Activated T-cell treated with anti-CD3 and anti-CD28 coated beads, Interleukin-2, amount 50 U/mL, for 4 hours (primary cell): ENCODE data around the gene KMT5C. TPM values are rescaled to one million over a fixed set of nuclear protein-coding genes. Genes with fewer than 3 reads are reported as not detected.
A peak's percentile ranks its signal among the peaks of the same experiment; 100 is the strongest.

Source experiments
- ATAC-seq, 2 donors: fragments of 200-7000 bp; cut with Tn5 transposase; one replicate each; pipeline ENCODE4 v1.10.0; 2021
- DNase-seq: peaks from one replicate; pipeline ENCODE4 v3.0.0-alpha.2; 2020
- H3K27me3 Mint-ChIP-seq: one replicate; pipeline ENCODE4 v1.8.0; 2021; ENCODE audit warnings: low read depth, mixed read lengths
- H3K36me3 Mint-ChIP-seq: one replicate; pipeline ENCODE4 v1.8.0; 2022; ENCODE audit warnings: mixed read lengths; ENCODE audit not compliant: insufficient read depth
- H3K4me1 Mint-ChIP-seq: one replicate; pipeline ENCODE4 v1.8.0; 2021; ENCODE audit warnings: low read depth, mixed read lengths
- H3K4me3 Mint-ChIP-seq: one replicate; pipeline ENCODE4 v1.8.0; 2021; ENCODE audit warnings: mild to moderate bottlenecking, moderate library complexity, mixed read lengths
- H3K9me3 Mint-ChIP-seq: one replicate; pipeline ENCODE4 v1.8.0; 2021; ENCODE audit warnings: mixed read lengths
- total RNA-seq, 3 donors: library from RNA; stranded (reverse); gene quantifications; one replicate each; pipeline ENCODE4 v1.2.1, GENCODE V29; 2021

KMT5C gene
- total RNA-seq, 3 donors from 2014 or later, result 8.1 to 9.2 (median 8.6) TPM

DNA sequence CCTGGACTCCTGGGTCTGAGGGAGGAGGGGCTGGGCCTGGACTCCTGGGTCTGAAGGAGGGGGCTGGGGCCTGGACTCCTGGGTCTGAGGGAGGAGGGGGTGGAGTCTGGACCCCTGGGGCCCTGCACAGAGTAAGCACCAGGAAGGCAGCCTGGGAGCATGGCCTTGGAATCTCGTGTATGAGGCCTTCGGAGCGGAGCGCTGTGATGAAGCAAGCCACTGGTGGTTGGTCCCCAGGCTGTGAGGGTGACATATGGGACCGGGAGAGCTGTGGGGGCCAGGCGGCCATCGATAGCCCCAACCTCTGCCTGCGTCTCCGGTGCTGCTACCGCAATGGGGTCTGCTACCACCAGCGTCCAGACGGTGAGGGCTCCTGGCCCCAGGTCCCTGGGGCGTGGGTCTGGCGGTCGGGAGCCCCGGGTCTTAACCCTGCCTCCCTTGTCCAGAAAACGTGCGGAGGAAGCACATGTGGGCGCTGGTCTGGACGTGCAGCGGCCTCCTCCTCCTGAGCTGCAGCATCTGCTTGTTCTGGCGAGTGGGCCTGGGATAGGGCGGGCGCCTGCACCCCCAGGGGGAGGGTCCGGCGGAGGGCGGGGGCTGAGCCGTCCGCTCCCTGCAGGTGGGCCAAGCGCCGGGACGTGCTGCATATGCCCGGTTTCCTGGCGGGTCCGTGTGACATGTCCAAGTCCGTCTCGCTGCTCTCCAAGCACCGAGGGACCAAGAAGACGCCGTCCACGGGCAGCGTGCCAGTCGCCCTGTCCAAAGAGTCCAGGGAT lies 37.9 kb downstream of the KMT5C start:
- ATAC-seq (no peak), DNase-seq (no peak)
- Mint-ChIP-seq H3K27me3 (peaks cover 14% of the 10 kb centered on the region), H3K9me3 (no peaks in the 10 kb centered on the region), H3K4me3 (no peak overlapping the region), H3K36me3 (no peaks in the 10 kb centered on the region), H3K4me1 (peaks cover 11% of the 10 kb centered on the region)

DNA sequence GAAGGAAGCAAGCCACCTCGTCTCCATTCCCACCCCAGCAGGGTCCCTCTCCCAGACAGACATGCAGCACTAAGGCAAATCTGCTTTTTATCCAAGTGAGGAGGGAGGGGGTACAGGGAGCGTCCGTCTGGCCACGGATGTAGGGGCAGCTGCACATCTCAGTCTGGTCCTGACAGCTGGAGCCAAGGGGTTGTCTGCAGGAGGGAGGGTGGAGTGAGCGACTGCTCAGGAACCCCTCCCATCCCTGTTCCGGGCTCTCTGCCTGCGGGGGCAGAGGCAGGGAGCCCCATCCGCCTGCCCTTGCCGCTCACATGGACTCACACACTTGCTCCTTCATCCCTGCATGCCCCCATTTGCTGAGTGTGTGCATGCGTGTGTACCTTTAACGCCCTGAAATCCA lies 39.5 kb downstream of the KMT5C start:
- H3K36me3 Mint-ChIP-seq, result no peaks in the 10 kb centered on the region
- no peaks in the 10 kb centered on the region for H3K9me3 Mint-ChIP-seq
- peaks cover 17% of the 10 kb centered on the region for H3K4me1 Mint-ChIP-seq
- no peak for DNase-seq
- no peak overlapping the region for H3K4me3 Mint-ChIP-seq
- no peak for ATAC-seq
- H3K27me3 Mint-ChIP-seq, result peaks cover 8% of the 10 kb centered on the region

DNA sequence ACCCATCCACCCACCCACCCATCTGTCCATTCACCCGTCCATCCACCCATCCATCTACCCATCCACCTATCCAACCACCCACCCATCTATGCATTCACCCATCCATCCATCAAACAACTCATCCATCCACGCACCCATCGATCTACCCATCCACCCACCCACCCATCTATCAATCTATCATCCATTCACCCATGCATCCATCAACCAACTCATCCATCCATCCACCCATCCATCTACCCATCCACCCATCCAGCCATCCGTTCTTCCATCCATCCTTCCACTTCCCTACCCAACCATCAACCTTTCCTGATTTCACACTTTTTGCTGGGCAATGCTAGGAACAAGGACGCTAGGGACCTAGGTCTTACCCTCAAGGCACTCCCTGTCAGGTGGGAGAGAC lies 42.3 kb downstream of the KMT5C start:
- no peaks in the 10 kb centered on the region for H3K9me3 Mint-ChIP-seq
- no peaks in the 10 kb centered on the region for H3K27me3 Mint-ChIP-seq
- peaks cover 30% of the 10 kb centered on the region for H3K4me1 Mint-ChIP-seq
- DNase-seq (no peak), ATAC-seq (no peak)
- peak overlapping the region; percentile 86 for H3K4me3 Mint-ChIP-seq
- H3K36me3 Mint-ChIP-seq, result peaks cover 14% of the 10 kb centered on the region

DNA sequence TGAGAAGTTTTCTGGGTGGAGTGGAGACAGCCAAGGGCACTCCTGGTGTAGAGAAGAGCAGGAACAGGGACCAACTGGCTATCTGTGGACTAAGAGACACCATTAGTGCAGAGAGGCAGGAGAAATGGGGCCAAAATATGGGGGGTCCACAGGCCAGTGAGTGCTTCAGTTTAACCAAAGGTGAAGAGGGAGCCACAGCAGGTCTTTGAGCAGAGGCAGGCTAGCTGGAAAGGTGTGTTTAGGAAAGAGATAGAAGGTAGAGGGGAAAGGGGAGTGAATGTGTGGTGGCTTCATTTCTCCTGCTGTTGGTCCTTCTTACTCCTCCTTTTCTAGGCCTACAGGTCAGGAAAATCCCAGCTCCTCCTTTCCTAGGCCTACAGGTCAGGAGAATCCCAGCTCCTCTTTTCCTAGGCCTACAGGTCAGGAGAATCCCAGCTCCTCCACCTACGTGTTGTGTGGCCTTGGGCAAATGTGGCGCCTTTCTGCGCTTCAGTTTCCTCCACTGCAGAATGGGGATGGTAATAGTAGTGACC lies 42.9 kb downstream of the KMT5C start:
- no peak for DNase-seq
- no peaks in the 10 kb centered on the region for H3K27me3 Mint-ChIP-seq
- no peak for ATAC-seq
- no peaks in the 10 kb centered on the region for H3K9me3 Mint-ChIP-seq
- peak overlapping the region; percentile 86 for H3K4me3 Mint-ChIP-seq
- peaks cover 36% of the 10 kb centered on the region for H3K4me1 Mint-ChIP-seq
- H3K36me3 Mint-ChIP-seq, result peaks cover 20% of the 10 kb centered on the region

DNA sequence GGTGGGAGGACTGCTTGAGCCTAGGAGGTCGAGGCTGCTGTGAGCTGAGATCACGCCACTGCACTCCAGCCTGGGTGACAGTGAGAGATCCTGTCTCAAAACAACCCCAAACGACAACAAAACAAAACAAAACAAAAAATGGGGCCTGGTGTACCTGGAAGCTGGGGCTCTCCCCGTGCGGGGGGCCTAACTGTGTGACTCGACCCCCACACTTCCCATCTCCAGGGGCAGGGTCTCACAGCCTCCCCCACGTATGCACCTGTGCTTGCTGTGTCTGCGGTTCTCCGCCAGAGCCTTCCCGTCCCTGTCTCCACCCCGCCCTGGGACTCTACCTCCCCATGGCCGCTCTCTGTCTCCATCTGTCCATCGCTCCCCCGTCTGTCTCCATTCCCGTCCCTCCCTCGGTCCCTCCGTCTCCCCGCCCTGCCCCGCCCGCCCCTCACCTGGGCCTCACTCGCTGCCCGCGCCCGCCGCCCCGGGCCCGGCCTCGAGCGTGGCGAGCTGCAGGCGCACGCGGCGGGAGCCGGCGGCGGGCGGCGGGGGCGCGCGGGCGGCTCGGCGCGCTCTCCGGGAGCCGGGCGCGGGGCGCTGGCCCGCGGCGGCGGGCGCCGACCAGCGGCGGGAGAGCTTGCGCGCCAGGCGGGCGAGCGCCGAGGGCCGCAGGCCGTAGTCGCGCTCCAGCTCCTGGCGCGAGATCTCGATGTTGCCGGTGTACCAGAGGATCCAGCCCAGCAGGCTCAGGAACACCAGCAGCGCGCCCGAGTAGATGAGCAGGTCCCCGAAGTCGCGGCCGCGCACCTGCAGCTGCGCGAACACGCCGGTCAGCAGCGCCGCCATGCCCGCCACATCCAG lies 43.8 kb downstream of the KMT5C start:
- peak overlapping the region; percentile 86 for H3K4me3 Mint-ChIP-seq
- ATAC-seq (peak; percentile 11), DNase-seq (peak; percentile 35)
- peaks cover 23% of the 10 kb centered on the region for H3K36me3 Mint-ChIP-seq
- H3K27me3 Mint-ChIP-seq, result no peaks in the 10 kb centered on the region
- H3K4me1 Mint-ChIP-seq, result peaks cover 44% of the 10 kb centered on the region
- no peaks in the 10 kb centered on the region for H3K9me3 Mint-ChIP-seq

DNA sequence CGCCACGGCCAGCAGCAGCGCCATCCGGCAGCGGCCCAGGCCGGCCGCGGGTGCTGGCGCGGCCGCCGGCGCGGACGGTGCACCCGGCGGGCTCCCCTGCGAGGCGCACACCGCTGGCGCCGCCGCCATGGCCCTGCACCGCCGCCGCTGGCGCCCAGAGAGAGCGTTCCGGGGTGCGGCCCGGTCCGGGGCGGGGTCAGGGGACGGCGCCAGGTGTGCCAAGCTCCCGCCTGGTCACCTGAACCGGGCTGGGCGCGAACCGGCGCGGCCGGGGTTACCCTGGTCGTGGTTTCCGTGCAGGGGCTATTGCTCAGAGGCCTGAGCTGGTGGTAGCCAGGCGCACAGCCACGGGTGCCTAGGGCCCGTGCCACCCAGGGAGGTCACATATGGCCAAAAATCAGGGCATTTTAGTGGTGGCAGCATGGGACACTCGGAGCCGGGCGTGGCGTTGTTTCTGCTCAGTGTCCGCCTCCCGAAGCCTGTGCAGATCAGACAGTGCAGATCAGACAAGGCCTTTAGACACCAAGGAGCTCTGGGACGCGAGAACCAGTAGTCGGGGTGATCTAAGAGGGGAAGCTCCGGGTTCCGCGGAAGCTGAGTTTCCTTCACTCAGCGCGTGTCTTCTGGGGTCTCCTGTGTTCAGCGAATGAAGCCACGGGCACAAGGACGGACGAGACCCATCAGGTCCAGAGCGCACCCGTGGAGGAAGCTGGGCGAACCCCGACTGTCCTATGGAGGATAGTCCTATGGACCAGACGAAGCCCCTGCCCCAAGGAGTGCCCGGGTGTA lies 44.6 kb downstream of the KMT5C start, which contains the start of gene TMEM238:
Gene TMEM238 (minus strand): TSS at position 162 of the 789 bp plus-strand sequence. CDS start 33 bp downstream, at position 129.
- Mint-ChIP-seq H3K27me3 (no peaks in the 10 kb centered on the region), H3K4me1 (peaks cover 52% of the 10 kb centered on the region), H3K4me3 (peak within 1 kb of the TSS; percentile 100), H3K9me3 (no peaks in the 10 kb centered on the region), H3K36me3 (peaks cover 24% of the 10 kb centered on the region)
- ATAC-seq (peak; percentile 6 to 24), DNase-seq (no peak)

DNA sequence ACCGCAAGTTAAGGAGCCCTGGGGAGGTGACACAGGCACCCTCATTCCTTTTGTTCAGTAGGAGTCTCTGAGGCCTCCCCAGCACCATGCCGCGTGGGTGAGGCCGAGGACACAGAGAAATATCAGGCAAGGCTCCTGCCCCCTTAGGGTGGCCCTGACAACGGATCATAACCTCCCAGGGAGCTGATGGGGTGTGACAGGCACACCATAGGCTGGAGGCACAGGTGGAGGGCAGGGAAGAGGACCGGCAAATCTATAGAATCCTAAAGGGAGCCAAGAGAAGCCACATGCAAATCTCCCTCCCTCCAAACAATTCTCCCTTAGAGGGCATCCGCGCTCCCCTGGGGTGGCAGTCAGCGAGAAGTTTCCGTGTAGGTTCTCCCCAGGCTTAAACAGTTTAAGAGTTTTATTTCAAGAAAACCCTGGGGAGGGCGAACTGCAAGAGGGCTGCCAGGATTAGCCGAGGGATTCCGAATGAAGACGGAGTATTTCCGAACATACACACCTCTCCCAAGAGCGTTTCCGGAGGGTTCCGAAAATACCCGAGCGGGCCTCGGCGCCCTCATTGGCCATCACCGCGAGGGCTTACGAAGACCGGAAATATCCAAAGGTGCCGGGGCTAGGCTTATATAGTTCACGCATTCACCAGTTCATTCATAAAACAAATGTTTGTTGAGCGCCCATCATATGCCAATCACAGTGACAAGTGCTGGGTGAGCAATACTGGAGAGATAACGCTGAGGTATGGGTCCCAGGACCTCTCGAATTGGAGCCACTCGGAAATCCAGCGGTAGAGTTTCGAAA lies 45.4 kb downstream of the KMT5C start:
- H3K27me3 Mint-ChIP-seq, result no peaks in the 10 kb centered on the region
- peak overlapping the region; percentile 100 for H3K4me3 Mint-ChIP-seq
- H3K4me1 Mint-ChIP-seq, result peaks cover 59% of the 10 kb centered on the region
- H3K9me3 Mint-ChIP-seq, result no peaks in the 10 kb centered on the region
- peak; percentile 77 for ATAC-seq
- peaks cover 31% of the 10 kb centered on the region for H3K36me3 Mint-ChIP-seq
- DNase-seq, result peak; percentile 92

DNA sequence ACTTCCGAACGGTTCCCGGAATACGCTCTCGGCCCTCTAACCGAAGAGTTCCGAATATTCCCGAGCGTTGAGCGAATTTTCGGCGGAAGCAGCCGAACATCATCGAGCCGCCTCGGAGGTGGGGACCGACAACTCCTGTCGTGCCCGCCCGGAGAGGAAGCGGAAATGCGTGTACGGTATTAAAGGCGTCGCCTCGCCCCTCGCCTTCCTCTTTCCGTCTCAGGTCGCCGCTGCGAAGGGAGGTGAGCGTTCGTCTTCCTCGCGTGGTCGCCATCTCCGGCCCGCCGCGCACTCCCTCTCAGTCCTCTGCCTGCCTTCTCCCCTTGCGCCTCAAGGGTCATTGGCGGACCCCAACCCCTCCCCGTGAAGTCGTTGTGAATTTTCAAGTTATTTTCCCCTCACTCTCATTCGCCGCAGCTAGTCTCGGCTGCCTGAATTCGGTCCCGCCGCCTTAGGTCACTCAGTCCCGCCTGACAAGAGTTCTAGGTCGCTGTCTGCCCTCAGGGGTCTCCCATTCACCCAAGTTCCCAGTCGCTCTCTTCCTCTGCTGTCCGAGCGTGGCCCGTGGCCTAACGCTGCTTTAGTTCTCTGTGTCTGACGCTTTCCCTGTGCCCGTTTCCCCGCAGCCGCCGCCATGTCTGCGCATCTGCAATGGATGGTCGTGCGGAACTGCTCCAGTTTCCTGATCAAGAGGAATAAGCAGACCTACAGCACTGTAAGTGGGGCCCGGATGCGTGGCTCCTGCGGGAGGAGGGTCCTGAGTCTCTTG lies 46.2 kb downstream of the KMT5C start, which contains the start of gene RPL28:
Gene RPL28 (plus strand): TSS at position 209 of the 769 bp plus-strand sequence. CDS start 426 bp downstream, at position 635.
- H3K27me3 Mint-ChIP-seq, result no peaks in the 10 kb centered on the region
- ATAC-seq (peak; percentile 75), DNase-seq (peak; percentile 97)
- peak within 1 kb of the TSS; percentile 100 for H3K4me3 Mint-ChIP-seq
- no peaks in the 10 kb centered on the region for H3K9me3 Mint-ChIP-seq
- peaks cover 32% of the 10 kb centered on the region for H3K36me3 Mint-ChIP-seq
- peaks cover 64% of the 10 kb centered on the region for H3K4me1 Mint-ChIP-seq

DNA sequence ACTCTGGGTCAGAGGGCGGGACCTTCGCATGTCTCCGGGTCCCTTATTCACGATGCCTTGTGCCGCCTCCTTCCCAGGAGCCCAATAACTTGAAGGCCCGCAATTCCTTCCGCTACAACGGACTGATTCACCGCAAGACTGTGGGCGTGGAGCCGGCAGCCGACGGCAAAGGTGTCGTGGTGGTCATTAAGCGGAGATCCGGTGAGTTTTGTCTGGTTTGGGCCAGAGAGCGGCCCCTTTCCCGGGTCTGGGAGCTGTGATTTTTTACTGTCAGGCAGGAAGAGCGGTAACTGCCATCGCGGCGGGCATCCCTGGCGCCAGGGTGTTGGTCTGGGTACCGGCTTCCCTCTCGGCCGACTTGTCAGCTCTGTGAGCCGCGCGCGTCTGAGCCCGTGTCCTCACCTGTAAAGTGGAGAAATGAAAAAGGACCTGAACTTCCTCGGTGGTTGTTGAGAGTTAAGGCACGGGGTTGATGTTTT lies 46.9 kb downstream of the KMT5C start:
- ATAC-seq (no peak), DNase-seq (no peak)
- Mint-ChIP-seq H3K4me3 (peak overlapping the region; percentile 100), H3K27me3 (no peaks in the 10 kb centered on the region), H3K9me3 (no peaks in the 10 kb centered on the region), H3K4me1 (peaks cover 66% of the 10 kb centered on the region), H3K36me3 (peaks cover 32% of the 10 kb centered on the region)

DNA sequence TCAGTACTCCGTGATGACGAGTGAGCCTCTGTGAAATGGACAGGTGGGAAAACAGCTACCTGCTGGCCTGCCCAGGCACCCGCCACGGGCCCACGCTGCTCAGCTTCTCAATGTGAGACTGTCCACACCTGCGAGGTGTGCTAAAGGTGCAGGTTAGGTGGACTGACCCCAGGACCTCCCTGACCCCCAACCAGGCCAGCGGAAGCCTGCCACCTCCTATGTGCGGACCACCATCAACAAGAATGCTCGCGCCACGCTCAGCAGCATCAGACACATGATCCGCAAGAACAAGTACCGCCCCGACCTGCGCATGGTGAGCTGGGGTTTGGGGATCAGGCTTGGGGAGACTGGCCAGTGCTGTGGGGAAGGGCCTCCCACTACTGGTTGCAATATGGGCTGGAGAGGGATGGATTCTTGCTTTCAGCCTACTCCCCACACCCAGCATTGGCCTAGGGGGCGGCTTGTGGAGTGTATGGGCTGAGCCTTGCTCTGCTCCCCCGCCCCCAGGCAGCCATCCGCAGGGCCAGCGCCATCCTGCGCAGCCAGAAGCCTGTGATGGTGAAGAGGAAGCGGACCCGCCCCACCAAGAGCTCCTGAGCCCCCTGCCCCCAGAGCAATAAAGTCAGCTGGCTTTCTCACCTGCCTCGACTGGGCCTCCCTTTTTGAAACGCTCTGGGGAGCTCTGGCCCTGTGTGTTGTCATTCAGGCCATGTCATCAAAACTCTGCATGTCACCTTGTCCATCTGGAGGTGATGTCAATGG lies 48.2 kb downstream of the KMT5C start:
- no peak for ATAC-seq
- Mint-ChIP-seq H3K27me3 (no peaks in the 10 kb centered on the region), H3K36me3 (peaks cover 32% of the 10 kb centered on the region), H3K4me3 (peak overlapping the region; percentile 100), H3K9me3 (no peaks in the 10 kb centered on the region), H3K4me1 (peaks cover 54% of the 10 kb centered on the region)
- DNase-seq, result no peak

DNA sequence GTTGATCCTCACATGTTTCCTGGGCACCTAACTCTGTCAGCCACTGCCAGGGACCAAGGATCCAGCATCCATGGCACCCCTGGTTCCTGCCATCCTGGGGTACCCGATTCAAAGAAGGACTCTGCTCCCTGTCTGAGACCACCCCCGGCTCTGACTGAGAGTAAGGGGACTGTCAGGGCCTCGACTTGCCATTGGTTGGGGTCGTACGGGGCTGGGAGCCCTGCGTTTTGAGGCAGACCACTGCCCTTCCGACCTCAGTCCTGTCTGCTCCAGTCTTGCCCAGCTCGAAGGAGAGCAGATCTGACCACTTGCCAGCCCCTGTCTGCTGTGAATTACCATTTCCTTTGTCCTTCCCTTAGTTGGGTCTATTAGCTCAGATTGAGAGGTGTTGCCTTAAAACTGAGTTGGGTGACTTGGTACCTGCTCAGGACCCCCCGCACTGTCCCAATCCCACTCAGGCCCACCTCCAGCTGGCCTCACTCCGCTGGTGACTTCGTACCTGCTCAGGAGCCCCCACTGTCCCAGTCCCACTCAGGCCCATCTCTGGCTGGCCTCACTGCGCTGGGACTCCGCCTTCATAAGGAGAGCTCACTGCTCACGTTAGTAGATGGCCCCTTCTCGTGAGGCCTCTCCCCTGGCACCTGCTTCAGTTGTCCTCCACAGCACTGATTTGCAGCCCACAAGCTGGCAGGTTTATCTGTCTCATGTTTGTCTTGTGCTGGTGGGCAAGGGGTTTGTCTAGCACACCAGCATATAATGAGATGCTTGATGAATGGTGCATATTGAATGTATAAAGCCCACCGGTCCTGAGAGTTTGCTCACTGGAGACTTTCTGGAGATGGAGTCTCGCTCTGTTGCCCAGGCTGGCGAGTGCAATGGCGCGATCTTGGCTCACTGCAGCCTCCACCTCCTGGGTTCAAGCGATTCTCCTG lies 50.0 kb downstream of the KMT5C start:
- ATAC-seq (no peak), DNase-seq (no peak)
- Mint-ChIP-seq H3K4me3 (peak overlapping the region; percentile 56), H3K9me3 (no peaks in the 10 kb centered on the region), H3K36me3 (peaks cover 32% of the 10 kb centered on the region), H3K27me3 (no peaks in the 10 kb centered on the region), H3K4me1 (peaks cover 45% of the 10 kb centered on the region)
